ENCODE data around the gene HSD17B1.
"Not testable (repeated sequence)": the region's sequence is repeated elsewhere in the genome, so short reads cannot be mapped to it uniquely, and the experiment has no call there.

DNA sequence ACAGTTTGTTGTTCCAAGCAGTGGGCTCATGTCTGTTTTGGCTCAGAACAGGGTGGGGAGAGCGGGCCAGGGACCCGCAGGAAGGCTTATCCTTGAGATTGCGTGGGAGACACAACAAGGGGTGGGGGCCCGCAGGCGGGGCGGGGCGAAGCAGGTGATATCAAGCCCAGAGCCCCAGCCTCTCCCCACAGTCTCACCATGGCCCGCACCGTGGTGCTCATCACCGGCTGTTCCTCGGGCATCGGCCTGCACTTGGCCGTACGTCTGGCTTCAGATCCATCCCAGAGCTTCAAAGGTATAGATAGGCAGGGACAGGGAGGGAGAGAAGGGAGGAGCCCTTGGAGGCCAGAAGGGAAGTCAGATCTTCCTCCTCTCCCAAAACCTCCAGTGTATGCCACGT, at the start of gene HSD17B1:
- not testable (repeated sequence) for TF ChIP-seq CTCF (IDR thresholded peaks at IDR 0.05; ENCODE audit: insufficient read depth, low read length, poor library complexity, severe bottlenecking); EZH2phosphoT487 (conservative IDR thresholded peaks at IDR 0.05; ENCODE audit: low read length)
